Urothelium cell line (cell line): ENCODE results near the gene INHBE.

Experiments used
- DNase-seq: peaks from one replicate; pipeline ENCODE4 v3.0.0; 2011; ENCODE audit warnings: low spot score, mixed read lengths
- FAIRE-seq: peaks from 2 replicates; lab custom pipeline; 2011; peaks lifted over from hg19 to GRCh38; lab: Jason Lieb, UNC

Gene INHBE

DNA sequence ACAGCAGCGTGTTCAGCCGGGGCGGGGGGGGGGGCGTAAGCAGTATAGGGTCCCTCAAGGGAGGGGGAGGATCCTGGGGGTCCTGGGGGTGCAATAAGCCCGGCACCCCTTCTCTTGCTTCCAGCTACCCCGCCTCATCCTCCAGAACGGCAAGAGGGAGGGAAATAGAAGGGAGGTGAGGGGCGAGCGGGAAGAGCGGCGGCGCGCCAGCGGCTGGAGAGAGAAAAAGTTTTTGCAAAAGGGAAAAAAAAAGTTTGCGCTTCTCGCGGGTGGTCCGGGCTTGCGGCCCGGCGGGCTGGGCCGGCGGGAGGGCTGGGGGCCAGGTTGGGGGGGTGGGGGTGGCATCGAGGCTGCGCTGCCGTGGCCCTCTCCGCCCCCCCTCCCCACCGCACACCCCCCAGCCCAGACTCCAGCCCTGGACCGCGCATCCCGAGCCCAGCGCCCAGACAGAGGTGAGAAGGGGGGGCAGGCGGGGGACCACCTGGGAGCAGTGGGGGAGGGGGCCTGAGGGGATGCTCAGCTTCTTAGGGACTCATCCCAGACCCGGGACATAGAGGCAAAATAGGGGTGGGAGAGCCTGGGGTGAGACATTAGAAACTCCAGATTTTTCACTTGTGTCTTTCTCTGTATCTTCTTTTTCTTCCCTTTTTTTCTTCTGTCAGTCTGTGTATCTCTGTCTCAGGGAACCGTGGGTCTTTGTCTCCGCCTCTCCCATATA, 4.8 kb downstream of the INHBE start, which contains the start of gene GLI1:
GLI1 (plus strand) TSS at position 36 of the 718 bp plus-strand sequence. CDS start 3,907 bp downstream, outside the sequence.
- no peak for FAIRE-seq
- peak; percentile 24 for DNase-seq

DNA sequence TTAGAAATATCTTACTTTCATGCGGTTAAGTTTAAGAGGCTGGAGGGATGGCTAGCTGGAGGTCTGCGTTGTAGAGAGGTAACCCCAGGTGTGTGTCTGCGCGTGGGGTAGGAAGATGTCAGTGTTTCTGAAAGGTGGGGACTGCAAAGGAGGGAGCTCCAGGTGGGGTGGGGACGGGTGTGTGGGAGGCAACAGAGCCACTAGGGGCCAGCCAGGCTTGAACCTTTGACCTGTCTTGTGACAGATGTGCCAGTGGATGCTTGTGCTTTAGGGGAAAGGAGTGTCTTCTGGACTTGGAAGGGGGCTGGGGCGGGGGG, 5.3 kb downstream of the INHBE start:
- no peak for FAIRE-seq

DNA sequence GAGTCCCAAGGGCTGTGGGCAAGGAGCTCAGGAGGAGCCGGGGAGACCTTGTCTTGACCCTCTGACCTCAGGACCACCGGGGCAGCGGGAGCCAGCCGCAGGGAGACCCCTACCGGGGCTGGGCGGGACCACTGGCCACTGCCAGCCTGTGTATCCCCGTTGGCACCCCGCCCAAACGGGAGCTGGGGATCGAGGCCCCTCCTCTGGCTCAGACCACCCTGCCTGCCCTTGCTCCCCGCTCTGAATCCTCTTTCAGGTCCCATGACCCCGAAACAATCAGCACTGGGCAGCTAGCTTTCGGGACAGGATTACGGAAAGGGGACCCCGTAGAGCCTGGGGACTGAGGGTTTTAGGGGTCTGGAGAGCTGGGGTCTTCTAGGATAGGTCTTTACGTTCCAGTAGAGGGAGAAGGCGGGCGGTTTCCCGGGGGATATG, 5.8 kb downstream of the INHBE start:
- DNase-seq (no peak), FAIRE-seq (no peak)

More for the DNA sequence above, 5.3 kb downstream of the INHBE start:
- no peak for DNase-seq

DNA sequence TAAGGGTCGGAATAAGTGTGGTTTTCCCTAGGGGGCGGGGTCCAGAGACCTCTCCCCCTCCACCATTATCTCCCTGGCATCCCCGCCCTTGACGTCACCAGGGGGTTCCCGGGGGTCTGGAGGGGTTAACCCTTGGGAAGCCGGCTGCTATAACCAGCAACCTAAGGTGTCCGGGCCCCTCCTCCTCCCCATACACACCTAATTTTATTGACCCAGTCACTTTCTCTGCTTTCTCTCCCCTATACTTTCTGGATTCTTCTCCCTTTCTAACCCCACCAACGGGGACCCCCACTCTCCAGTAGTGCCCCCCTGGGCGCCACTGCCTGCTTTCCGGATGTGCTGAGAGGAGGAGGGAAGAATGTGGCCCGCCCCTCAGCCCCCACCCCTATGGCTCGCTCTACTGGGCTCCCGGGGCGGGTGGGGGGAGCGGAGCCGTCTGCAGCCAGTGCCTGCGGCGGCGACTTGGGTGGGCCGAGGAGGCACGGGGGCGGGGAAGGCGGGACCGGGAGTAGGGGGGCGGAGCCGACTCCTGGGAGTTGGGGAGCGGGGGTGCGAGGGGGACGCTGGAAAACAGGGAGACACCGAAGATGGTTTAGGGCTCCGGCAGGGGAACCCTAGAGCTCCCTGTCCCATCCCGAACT, 6.3 kb downstream of the INHBE start:
- DNase-seq (peak; percentile 89), FAIRE-seq (no peak)

DNA sequence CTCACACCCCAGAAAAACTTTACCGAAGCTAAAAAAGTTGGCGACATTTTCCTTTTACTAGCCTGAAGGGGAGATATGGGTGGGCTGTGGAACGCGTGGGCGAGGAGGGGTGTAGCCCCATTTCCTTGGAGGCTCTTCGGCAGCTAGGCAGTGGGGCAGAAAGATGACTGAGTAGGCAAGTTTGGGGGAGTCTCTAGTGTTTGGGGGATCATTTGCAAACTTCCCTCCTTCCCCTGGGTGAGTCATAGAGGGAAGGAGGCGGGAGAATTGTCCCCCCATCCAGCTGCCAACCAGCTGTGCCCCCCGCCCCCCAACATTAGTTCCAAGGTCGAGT, 6.8 kb downstream of the INHBE start:
- FAIRE-seq = no peak
- peak; percentile 32 for DNase-seq

DNA sequence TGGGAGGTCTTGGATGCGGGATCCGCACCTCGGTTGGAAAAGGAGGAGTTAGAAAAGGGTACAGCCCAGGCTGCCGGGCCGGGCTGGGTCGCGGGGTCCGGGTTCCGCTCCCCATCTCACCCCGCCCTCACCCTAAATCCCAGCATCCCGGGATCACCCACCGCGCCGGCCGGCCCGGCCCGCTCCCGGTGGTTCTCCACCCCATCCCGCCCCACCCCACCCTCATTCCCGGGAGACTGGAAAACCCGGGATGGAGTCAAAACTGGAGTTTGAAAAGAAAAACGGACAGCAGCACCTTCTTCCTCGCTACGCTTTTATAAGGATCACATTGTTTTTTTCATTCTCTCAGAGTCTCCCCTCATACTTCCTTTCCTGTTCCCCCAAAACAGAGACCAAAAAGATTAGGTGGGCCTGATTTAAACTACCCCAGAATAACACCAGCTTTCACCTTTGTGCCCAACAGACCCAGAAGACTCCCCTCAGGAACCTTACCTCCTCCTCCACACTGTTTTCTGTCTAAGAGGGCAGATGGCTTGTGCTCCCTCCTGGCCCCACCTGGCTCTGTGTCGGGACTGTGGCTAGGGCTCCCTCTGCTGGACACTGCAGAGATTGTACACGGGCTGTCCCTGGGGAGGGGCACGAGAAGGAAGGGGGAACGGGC, 7.3 kb downstream of the INHBE start:
- FAIRE-seq (peak; percentile 88), DNase-seq (peak; percentile 93)

DNA sequence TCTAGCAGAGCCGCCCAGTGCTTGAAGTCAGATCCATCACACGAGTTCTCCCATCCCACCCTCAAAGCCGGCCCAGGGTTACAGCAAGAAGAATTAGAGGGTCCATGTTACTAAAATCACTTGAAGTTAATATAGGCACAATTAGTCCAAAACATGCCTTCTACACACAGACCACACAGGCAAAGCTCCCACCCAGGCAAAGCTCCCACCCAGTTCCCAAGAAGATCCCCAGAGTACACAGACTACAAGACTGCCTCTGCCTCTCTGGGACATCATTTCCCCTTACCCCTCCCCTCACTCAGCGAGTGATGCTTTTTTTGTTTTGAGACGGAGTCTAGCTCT, 7.8 kb downstream of the INHBE start:
- FAIRE-seq (no peak), DNase-seq (no peak)

DNA sequence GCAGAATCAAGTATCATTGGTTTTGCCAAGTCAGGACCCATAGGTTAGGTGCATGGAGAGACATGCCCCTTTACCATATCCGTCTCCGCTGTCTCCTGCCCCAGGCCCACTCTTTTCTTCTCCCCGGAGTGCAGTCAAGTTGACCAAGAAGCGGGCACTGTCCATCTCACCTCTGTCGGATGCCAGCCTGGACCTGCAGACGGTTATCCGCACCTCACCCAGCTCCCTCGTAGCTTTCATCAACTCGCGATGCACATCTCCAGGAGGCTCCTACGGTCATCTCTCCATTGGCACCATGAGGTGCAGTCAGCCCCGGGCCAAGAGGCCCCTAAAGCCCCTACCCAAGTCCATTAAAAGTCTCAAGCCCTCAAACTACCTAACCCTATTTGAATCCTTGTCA, 9.5 kb downstream of the INHBE start:
- DNase-seq (no peak), FAIRE-seq (no peak)

DNA sequence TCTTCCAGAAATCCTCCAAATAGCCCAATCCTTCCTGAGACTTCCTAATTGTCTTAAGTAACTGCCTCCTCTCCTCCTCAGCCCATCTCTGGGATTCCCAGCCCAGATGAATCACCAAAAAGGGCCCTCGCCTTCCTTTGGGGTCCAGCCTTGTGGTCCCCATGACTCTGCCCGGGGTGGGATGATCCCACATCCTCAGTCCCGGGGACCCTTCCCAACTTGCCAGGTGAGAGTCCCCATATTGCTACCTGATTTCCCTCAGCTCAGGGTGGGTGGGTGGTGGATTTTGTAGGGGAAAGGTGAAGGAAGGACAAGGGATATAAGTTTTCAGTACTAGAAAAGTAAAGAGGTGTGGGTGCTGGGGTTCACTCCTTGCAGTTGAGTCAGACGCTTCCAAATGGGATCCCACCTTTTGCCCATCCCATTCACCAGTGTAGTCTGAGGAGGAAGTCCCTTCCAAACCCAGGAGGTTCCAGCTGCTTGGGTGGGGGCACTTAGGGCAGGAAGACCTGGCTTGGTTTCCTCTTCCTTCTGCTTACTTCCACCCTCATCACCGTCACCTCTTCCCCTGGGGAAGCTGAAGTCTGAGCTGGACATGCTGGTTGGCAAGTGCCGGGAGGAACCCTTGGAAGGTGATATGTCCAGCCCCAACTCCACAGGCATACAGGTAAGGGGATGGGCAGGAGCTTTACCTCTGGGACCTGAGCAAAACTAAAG, 10.1 kb downstream of the INHBE start:
- FAIRE-seq (no peak), DNase-seq (no peak)

DNA sequence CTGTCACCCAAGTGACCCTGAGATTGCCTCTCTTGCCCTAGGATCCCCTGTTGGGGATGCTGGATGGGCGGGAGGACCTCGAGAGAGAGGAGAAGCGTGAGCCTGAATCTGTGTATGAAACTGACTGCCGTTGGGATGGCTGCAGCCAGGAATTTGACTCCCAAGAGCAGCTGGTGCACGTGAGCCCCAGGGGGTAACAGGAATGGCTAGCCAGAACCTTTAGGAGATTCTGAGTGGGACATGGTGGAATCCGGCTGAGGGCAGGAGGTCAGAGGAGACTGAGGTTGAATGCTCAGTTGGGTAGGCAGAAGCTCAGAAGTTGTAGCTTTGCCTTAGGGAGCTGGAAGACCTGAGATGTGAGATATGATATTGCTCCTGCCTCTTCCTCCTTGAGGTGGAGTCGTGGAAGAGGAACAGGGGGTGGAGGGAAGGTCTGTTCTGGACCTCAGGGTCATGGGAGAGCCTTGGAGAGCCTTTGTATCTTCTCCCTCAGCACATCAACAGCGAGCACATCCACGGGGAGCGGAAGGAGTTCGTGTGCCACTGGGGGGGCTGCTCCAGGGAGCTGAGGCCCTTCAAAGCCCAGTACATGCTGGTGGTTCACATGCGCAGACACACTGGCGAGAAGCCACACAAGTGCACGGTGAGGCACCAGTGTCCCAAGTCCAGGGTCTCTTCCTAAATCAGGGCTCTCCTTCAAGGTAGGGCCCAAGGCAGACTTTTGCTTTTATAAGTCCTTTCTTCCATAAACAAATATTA, 10.8 kb downstream of the INHBE start:
- no peak for FAIRE-seq

DNA sequence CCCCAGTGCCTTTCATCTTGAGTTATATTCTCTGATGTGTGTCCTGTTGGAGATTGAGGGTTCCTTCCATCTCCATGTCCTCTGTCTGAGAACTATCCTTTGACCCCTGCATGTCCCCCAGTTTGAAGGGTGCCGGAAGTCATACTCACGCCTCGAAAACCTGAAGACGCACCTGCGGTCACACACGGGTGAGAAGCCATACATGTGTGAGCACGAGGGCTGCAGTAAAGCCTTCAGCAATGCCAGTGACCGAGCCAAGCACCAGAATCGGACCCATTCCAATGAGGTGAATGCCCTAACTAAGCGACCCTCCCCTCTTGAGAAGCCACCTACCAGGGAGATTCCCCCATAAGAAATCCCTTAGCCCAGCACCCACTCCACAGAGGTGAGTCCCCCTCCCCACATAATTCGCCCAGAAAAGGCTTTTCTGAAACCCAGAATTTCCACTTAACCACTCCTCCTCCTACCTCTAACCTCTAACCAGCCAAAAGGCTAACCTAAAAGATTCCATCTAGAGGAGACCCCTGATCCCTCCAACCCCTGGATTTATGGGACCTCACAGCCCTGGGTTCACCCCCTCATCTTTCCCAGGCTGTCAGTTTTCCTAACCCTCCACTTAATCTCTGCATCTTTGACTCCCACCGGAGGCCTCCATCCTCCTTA, 12.2 kb downstream of the INHBE start:
- no peak for FAIRE-seq
- DNase-seq = no peak

More for the DNA sequence above, 10.8 kb downstream of the INHBE start:
- no peak for DNase-seq

DNA sequence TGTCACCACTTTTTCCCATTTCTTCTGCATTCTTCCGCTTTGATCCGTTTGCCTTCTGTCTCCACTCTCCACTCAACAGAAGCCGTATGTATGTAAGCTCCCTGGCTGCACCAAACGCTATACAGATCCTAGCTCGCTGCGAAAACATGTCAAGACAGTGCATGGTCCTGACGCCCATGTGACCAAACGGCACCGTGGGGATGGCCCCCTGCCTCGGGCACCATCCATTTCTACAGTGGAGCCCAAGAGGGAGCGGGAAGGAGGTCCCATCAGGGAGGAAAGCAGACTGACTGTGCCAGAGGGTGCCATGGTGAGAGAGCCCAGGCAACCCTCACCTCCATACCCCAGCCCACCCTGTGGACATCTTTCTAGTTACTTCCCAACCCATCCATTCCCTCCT, 12.8 kb downstream of the INHBE start:
- no peak for FAIRE-seq
- DNase-seq = no peak

DNA sequence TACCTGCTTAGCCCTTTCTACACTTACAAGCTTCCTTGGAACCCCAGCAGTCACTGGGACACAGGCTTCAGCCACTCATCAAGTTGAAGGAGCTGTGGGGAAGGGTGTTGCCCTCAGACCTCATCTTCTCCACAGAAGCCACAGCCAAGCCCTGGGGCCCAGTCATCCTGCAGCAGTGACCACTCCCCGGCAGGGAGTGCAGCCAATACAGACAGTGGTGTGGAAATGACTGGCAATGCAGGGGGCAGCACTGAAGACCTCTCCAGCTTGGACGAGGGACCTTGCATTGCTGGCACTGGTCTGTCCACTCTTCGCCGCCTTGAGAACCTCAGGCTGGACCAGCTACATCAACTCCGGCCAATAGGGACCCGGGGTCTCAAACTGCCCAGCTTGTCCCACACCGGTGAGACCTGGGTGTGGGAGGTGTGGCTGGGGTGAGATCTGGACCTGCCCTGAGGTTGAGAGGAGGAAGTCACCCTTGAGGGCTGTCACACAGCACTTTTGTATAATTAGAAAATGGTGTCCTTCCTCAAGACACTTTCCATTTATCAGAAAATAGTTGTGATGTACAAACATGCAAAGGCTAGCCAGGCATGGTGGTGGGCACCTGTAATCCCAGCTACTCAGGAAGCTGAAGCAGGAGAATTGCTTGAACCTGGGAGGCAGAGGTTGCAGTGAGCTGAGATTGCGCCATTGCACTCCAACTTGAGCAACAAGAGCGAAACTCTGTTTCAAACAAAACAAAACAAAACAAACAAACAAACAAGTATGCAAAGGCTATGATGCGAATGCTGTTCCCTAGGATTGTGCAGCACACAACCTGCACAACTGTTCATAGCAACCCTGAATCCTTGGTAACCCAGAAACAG, 14.4 kb downstream of the INHBE start:
- no peak for FAIRE-seq
- no peak for DNase-seq

DNA sequence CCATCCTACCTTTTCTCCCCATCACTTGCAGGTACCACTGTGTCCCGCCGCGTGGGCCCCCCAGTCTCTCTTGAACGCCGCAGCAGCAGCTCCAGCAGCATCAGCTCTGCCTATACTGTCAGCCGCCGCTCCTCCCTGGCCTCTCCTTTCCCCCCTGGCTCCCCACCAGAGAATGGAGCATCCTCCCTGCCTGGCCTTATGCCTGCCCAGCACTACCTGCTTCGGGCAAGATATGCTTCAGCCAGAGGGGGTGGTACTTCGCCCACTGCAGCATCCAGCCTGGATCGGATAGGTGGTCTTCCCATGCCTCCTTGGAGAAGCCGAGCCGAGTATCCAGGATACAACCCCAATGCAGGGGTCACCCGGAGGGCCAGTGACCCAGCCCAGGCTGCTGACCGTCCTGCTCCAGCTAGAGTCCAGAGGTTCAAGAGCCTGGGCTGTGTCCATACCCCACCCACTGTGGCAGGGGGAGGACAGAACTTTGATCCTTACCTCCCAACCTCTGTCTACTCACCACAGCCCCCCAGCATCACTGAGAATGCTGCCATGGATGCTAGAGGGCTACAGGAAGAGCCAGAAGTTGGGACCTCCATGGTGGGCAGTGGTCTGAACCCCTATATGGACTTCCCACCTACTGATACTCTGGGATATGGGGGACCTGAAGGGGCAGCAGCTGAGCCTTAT, 15.3 kb downstream of the INHBE start:
- no peak for FAIRE-seq

DNA sequence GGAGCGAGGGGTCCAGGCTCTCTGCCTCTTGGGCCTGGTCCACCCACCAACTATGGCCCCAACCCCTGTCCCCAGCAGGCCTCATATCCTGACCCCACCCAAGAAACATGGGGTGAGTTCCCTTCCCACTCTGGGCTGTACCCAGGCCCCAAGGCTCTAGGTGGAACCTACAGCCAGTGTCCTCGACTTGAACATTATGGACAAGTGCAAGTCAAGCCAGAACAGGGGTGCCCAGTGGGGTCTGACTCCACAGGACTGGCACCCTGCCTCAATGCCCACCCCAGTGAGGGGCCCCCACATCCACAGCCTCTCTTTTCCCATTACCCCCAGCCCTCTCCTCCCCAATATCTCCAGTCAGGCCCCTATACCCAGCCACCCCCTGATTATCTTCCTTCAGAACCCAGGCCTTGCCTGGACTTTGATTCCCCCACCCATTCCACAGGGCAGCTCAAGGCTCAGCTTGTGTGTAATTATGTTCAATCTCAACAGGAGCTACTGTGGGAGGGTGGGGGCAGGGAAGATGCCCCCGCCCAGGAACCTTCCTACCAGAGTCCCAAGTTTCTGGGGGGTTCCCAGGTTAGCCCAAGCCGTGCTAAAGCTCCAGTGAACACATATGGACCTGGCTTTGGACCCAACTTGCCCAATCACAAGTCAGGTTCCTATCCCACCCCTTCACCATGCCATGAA, 16.0 kb downstream of the INHBE start:
- DNase-seq (no peak), FAIRE-seq (no peak)

More for the DNA sequence above, 15.3 kb downstream of the INHBE start:
- no peak for DNase-seq

DNA sequence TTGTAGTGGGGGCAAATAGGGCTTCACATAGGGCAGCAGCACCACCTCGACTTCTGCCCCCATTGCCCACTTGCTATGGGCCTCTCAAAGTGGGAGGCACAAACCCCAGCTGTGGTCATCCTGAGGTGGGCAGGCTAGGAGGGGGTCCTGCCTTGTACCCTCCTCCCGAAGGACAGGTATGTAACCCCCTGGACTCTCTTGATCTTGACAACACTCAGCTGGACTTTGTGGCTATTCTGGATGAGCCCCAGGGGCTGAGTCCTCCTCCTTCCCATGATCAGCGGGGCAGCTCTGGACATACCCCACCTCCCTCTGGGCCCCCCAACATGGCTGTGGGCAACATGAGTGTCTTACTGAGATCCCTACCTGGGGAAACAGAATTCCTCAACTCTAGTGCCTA, 16.6 kb downstream of the INHBE start:
- DNase-seq = no peak
- FAIRE-seq = no peak

DNA sequence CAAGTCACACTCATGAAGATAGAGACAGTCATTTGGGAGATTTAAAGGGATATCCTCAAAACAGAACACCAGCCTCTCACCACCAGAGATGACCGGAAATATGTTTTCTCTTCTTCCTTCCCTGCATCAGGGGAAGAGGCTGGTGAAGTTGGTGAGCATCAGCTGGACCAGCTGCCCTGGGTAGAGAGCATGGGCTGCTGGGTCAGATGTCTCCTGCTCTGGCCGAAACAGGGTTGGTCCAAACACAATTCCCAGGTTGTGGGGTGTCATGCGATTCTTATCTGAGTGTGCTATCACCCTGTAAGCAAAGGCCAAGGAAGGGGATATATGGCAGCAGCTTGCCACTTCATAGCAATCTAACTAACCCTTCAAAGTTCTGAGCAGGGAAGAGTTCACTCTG, 17.3 kb downstream of the INHBE start:
- no peak for DNase-seq
- no peak for FAIRE-seq

DNA sequence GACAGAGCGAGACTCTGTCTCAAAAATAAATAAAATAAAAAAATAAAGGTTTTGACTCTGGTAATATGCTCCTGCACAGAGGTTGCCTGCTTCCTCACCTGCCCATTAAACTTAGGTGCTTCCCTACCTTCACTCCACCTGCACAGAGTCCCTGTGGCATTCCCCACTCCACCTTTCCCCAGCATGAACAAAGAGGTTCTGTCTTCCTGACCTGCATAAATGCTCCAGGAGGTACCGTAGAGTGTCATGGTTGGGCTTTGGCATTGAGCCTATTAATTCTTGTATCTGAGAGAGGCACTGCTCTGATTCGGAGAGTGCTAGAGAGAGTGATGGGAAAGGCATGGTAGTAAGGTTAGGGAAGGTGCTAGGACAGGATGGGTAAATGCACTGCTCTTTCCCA, 18.3 kb downstream of the INHBE start:
- DNase-seq = no peak
- no peak for FAIRE-seq
